Measurements from ENCODE around the gene ZNF677. TPM values are rescaled to one million over a fixed set of nuclear protein-coding genes. Genes with fewer than 3 reads are reported as not detected.
"Not testable (repeated sequence)": the region's sequence is repeated elsewhere in the genome, so short reads cannot be mapped to it uniquely, and the experiment has no call there.

Gene ZNF677
- total and polyA plus RNA-seq, 2 donors (not counting 3 experiments of a cell fraction or from before 2014, with no cell fraction given) = 13.4 to 21.0 TPM

DNA sequence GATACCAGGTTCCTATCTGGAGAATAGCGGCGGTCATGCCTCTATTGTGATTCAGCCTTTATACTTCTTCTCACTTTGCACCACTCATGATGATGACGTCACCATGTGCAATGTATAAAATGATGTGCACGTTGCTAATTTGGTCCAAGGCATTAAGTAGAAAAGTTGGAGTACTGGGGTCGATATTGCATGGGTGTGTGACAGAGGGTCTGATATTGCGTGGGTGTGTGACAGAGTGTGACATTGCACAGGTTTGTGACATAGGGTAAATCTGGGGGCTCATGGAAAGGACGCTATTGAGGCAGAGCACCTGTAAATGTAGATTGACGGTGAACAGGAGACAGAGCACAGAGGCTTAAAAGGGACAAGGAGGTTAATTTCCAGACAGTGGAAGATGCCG, 17.4 kb upstream of the ZNF677 start:
- no peak for FAIRE-seq
- no peak for TF ChIP-seq GATA2 (IDR thresholded peaks at IDR 0.05; ENCODE audit: insufficient read depth, insufficient read length, low read depth, low read length)
- TF ChIP-seq EZH2 (IDR thresholded peaks at IDR 0.05; ENCODE audit: borderline replicate concordance, low read depth, low read length, severe bottlenecking) = no peak
- no peak for TF ChIP-seq POLR2AphosphoS5 (IDR thresholded peaks at IDR 0.05; ENCODE audit: insufficient read depth, low read depth, low read length)
- no peak for TF ChIP-seq POLR2A (IDR thresholded peaks at IDR 0.05; ENCODE audit: low read depth, low read length)
- no peak for TF ChIP-seq MYC (IDR thresholded peaks at IDR 0.05; ENCODE audit: low read depth, low read length)
- TF ChIP-seq FOS (IDR thresholded peaks at IDR 0.05; ENCODE audit: borderline replicate concordance, insufficient read depth, low read length) = no peak
- TF ChIP-seq JUN (IDR thresholded peaks at IDR 0.05; ENCODE audit: borderline replicate concordance, insufficient read depth, insufficient read length, low read depth) = no peak
- TF ChIP-seq, protein P1, sequence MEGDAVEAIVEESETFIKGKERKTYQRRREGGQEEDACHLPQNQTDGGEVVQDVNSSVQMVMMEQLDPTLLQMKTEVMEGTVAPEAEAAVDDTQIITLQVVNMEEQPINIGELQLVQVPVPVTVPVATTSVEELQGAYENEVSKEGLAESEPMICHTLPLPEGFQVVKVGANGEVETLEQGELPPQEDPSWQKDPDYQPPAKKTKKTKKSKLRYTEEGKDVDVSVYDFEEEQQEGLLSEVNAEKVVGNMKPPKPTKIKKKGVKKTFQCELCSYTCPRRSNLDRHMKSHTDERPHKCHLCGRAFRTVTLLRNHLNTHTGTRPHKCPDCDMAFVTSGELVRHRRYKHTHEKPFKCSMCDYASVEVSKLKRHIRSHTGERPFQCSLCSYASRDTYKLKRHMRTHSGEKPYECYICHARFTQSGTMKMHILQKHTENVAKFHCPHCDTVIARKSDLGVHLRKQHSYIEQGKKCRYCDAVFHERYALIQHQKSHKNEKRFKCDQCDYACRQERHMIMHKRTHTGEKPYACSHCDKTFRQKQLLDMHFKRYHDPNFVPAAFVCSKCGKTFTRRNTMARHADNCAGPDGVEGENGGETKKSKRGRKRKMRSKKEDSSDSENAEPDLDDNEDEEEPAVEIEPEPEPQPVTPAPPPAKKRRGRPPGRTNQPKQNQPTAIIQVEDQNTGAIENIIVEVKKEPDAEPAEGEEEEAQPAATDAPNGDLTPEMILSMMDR (IDR thresholded peaks at IDR 0.05; ENCODE audit: extremely low read depth in 1 of 2, insufficient read depth in 1 of 2, low read depth in 1 of 2, low read length in 2 of 2) = no peak
- TF ChIP-seq, protein P2, sequence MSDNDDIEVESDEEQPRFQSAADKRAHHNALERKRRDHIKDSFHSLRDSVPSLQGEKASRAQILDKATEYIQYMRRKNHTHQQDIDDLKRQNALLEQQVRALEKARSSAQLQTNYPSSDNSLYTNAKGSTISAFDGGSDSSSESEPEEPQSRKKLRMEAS (IDR thresholded peaks at IDR 0.05; ENCODE audit: insufficient read depth, insufficient read length) = no peak
- Histone ChIP-seq H3K4me1 (ENCODE audit: control insufficient read depth, extremely low read depth, insufficient read depth, low read length) (no peaks in the 10 kb centered on the region), H3K27ac (ENCODE audit: insufficient read depth, low read depth, low read length) (no peak overlapping the region), H3K9me1 (replicated peaks; ENCODE audit: control insufficient read depth, extremely low read depth, insufficient read depth, low read length) (no peaks in the 10 kb centered on the region), H3K27me3 (ENCODE audit: control insufficient read depth in 2 of 2, insufficient read depth in 2 of 2, low read length in 2 of 2) (no peaks in the 10 kb centered on the region), H3K9ac (replicated peaks; ENCODE audit: extremely low read depth, insufficient read depth, low read length) (no peak overlapping the region), H3K79me2 (ENCODE audit: control insufficient read depth, insufficient read depth, low read length) (no peaks in the 10 kb centered on the region), H3K9me3 (replicated peaks; ENCODE audit: control insufficient read depth, insufficient read depth, low read length) (peaks cover 1% of the 10 kb centered on the region), H4K20me1 (replicated peaks; ENCODE audit: control insufficient read depth, extremely low read depth, insufficient read depth, low read length) (no peaks in the 10 kb centered on the region), H3K36me3 (ENCODE audit: control insufficient read depth in 2 of 2, extremely low read depth in 1 of 2, insufficient read depth in 2 of 2, low read length in 2 of 2) (no peaks in the 10 kb centered on the region), H3K4me2 (ENCODE audit: insufficient read depth, low read length) (no peak overlapping the region), H2AFZ (ENCODE audit: low read depth, low read length) (no peak overlapping the region), H3K4me3 (replicated peaks in 1 of 3; ENCODE audit: insufficient read depth in 1 of 3, low read depth in 1 of 3, low read length in 3 of 3) (no peak overlapping the region)
- POLR2A ChIA-PET = no interaction called here
- no peak for DNase-seq (ENCODE audit: low read depth, low spot score)
- intact Hi-C loops (cut with micrococcal nuclease) (no loop called here), dilution Hi-C loops (cut with MboI; ENCODE audit: extremely low pct_ligation_motif_present, low sequenced_read_pairs) (no loop called here)
- CTCF ChIA-PET = no interaction called here
- BruUV-seq (replicated peaks) = no TSS peak

DNA sequence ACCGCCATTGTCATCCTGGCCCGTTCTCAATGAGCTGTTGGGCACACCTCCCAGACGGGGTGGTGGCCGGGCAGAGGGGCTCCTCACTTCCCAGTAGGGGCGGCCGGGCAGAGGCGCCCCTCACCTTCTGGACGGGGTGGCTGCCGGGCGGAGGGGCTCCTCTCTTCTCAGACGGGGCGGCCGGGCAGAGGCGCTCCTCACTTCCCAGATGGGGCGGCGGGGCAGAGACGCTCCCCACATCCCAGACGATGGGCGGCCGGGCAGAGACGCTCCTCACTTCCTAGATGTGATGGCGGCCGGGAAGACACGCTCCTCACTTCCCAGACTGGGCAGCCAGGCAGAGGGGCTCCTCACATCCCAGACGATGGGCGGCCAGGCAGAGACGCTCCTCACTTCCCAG, 15.2 kb upstream of the ZNF677 start:
- H2AFZ ChIP-seq (ENCODE audit: low read depth, low read length); H3K9ac ChIP-seq (replicated peaks; ENCODE audit: extremely low read depth, insufficient read depth, low read length); CTCF ChIA-PET; H3K9me1 ChIP-seq (replicated peaks; ENCODE audit: control insufficient read depth, extremely low read depth, insufficient read depth, low read length); dilution Hi-C loops (cut with MboI; ENCODE audit: extremely low pct_ligation_motif_present, low sequenced_read_pairs); DNase-seq (ENCODE audit: low read depth, low spot score); H3K27me3 ChIP-seq (ENCODE audit: control insufficient read depth in 2 of 2, insufficient read depth in 2 of 2, low read length in 2 of 2); H3K4me3 ChIP-seq (replicated peaks in 1 of 3; ENCODE audit: insufficient read depth in 1 of 3, low read depth in 1 of 3, low read length in 3 of 3); BruUV-seq (replicated peaks); FAIRE-seq; H3K9me3 ChIP-seq (replicated peaks; ENCODE audit: control insufficient read depth, insufficient read depth, low read length); H3K36me3 ChIP-seq (ENCODE audit: control insufficient read depth in 2 of 2, extremely low read depth in 1 of 2, insufficient read depth in 2 of 2, low read length in 2 of 2); H3K4me2 ChIP-seq (ENCODE audit: insufficient read depth, low read length); POLR2A ChIA-PET; H4K20me1 ChIP-seq (replicated peaks; ENCODE audit: control insufficient read depth, extremely low read depth, insufficient read depth, low read length); H3K4me1 ChIP-seq (ENCODE audit: control insufficient read depth, extremely low read depth, insufficient read depth, low read length); intact Hi-C loops (cut with micrococcal nuclease); H3K27ac ChIP-seq (ENCODE audit: insufficient read depth, low read depth, low read length); H3K79me2 ChIP-seq (ENCODE audit: control insufficient read depth, insufficient read depth, low read length): not testable (repeated sequence)

DNA sequence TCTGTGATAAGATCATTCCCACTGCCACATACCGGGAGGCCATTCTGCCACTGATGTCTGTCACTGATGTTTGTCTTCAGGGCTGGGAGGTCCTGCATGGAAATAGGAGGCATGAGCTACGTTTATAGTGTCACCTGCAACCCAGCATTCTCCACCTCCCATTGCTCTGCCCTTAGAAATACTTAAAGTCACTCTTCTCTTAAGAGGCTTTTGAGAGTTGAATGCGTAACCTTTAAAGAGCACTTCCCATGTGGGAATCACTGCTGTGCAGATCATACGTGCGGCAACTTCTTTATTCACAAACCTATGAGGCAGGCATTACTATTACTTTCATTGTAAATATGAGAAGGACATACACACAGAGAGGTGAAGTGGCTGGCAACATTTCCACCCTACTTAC, 12.9 kb upstream of the ZNF677 start, which contains the start of gene VN1R4:
Gene VN1R4, minus strand, starts transcription at position 101 of the 400 bp plus-strand sequence. Its CDS starts 58 bp downstream, at position 43.
- H3K9me3 ChIP-seq (replicated peaks; ENCODE audit: control insufficient read depth, insufficient read depth, low read length); DNase-seq (ENCODE audit: low read depth, low spot score); POLR2A ChIA-PET; H3K4me1 ChIP-seq (ENCODE audit: control insufficient read depth, extremely low read depth, insufficient read depth, low read length); H3K4me2 ChIP-seq (ENCODE audit: insufficient read depth, low read length); H3K9ac ChIP-seq (replicated peaks; ENCODE audit: extremely low read depth, insufficient read depth, low read length); H3K79me2 ChIP-seq (ENCODE audit: control insufficient read depth, insufficient read depth, low read length); H2AFZ ChIP-seq (ENCODE audit: low read depth, low read length); FAIRE-seq; intact Hi-C loops (cut with micrococcal nuclease); H3K27ac ChIP-seq (ENCODE audit: insufficient read depth, low read depth, low read length); H3K4me3 ChIP-seq (replicated peaks in 1 of 3; ENCODE audit: insufficient read depth in 1 of 3, low read depth in 1 of 3, low read length in 3 of 3); H3K9me1 ChIP-seq (replicated peaks; ENCODE audit: control insufficient read depth, extremely low read depth, insufficient read depth, low read length); H4K20me1 ChIP-seq (replicated peaks; ENCODE audit: control insufficient read depth, extremely low read depth, insufficient read depth, low read length); H3K27me3 ChIP-seq (ENCODE audit: control insufficient read depth in 2 of 2, insufficient read depth in 2 of 2, low read length in 2 of 2); BruUV-seq (replicated peaks); dilution Hi-C loops (cut with MboI; ENCODE audit: extremely low pct_ligation_motif_present, low sequenced_read_pairs); H3K36me3 ChIP-seq (ENCODE audit: control insufficient read depth in 2 of 2, extremely low read depth in 1 of 2, insufficient read depth in 2 of 2, low read length in 2 of 2); CTCF ChIA-PET: not testable (repeated sequence)

Measured in endothelial cell of umbilical vein (primary cell).